Measurements from ENCODE around the gene HARS2. TPM values are rescaled to one million over a fixed set of nuclear protein-coding genes. Genes with fewer than 3 reads are reported as not detected.
A peak's percentile ranks its signal among the peaks of the same experiment; 100 is the strongest.

The HARS2 gene
- total RNA-seq (2021), result 20.2 and 20.5 TPM in 2 replicates
- long read RNA-seq, transcript HARS2-201 (13 exons, 2,510 nt), result major isoform, 112 of 213 reads
- long read RNA-seq, transcript HARS2-215 (12 exons, 2,346 nt), result minor isoform, 23 of 213 reads
- long read RNA-seq, transcript HARS2-219 (14 exons, 2,292 nt), result minor isoform, 15 of 213 reads
- long read RNA-seq, partial matches to known transcripts, result 11 of 213 reads
- long read RNA-seq, other reads (novel, unspliced or antisense), result 49 of 213 reads

- Histone ChIP-seq H3K56ac (ENCODE audit: insufficient read length, low read depth, low read length) (no peak within 1 kb of the TSS), H3K4ac (ENCODE audit: low read depth, low read length) (no peak within 1 kb of the TSS), H3K9me3 (ENCODE audit: control insufficient read depth, low read depth, low read length) (no peaks in the 10 kb centered on the region), H2BK5ac (ENCODE audit: insufficient read length, low read length) (no peak within 1 kb of the TSS), H3T11ph (ENCODE audit: low read length) (no peak within 1 kb of the TSS), H3K79me2 (ENCODE audit: insufficient read depth, low read length) (peaks cover 9% of the 10 kb centered on the region; the same call in 1 of the 2 replicates), H2AFZ (ENCODE audit: low read length) (no peak within 1 kb of the TSS), H2BK20ac (ENCODE audit: low read depth, low read length, poor library complexity, severe bottlenecking) (no peak within 1 kb of the TSS), H3K9ac (ENCODE audit: extremely low read depth, insufficient read length, low read length) (peak within 1 kb of the TSS; percentile 81), H3K27me3 (ENCODE audit: insufficient read depth, low read length) (no peaks in the 10 kb centered on the region), H3K14ac (ENCODE audit: insufficient read depth, low read length) (0 out of 2 replicates have a peak within 1 kb of the TSS, but pooled peaks have one; percentile 49), H3K79me1 (ENCODE audit: insufficient read depth, low read depth, low read length, poor library complexity, severe bottlenecking) (peaks cover 3% of the 10 kb centered on the region), H4K5ac (ENCODE audit: insufficient read length, low read depth, low read length) (no peak within 1 kb of the TSS), H3K23me2 (ENCODE audit: insufficient read length, low read depth, low read length, poor library complexity, severe bottlenecking) (peaks cover 6% of the 10 kb centered on the region), H3K4me2 (ENCODE audit: insufficient read depth, insufficient read length, low read length) (peak within 1 kb of the TSS; percentile 90), H2BK120ac (ENCODE audit: low read depth, low read length, poor library complexity, severe bottlenecking) (no peak within 1 kb of the TSS), H2BK15ac (ENCODE audit: low read depth, low read length) (no peak within 1 kb of the TSS), H4K8ac (replicated peaks; ENCODE audit: insufficient read length, low read depth, low read length) (no peak within 1 kb of the TSS), H3K27ac (ENCODE audit: insufficient read length, low read depth, low read length) (peak within 1 kb of the TSS; percentile 7), H3K4me1 (ENCODE audit: insufficient read depth, low read length) (no peaks in the 10 kb centered on the region), H2AK5ac (ENCODE audit: insufficient read length, low read length) (no peak within 1 kb of the TSS), H2BK12ac (ENCODE audit: insufficient read length, low read depth, low read length) (no peak within 1 kb of the TSS), H4K91ac (ENCODE audit: insufficient read length, low read depth, low read length) (no peak within 1 kb of the TSS), H3K18ac (ENCODE audit: insufficient read length, low read depth, low read length) (peak within 1 kb of the TSS; percentile 22), H3K23ac (ENCODE audit: insufficient read length, low read depth, low read length) (no peak within 1 kb of the TSS), H4K20me1 (ENCODE audit: control insufficient read depth, insufficient read depth, insufficient read length) (no peaks in the 10 kb centered on the region)
- Mint-ChIP-seq H3K4me3 (peak within 1 kb of the TSS; percentile 100), H3K9me3 (no peaks in the 10 kb centered on the region), H3K36me3 (ENCODE audit: insufficient read depth in 1 of 3, low read depth in 3 of 3) (peaks cover 11 to 45% (median 34%) of the 10 kb centered on the region in 3 experiments; a peak in 6 of 7 replicates), H3K4me1 (peaks cover 11 to 18% of the 10 kb centered on the region in 2 experiments), H3K27me3 (ENCODE audit: low read depth) (no peaks in the 10 kb centered on the region), H3K27ac (peak within 1 kb of the TSS; percentile 96 to 98 (median 96))
- no CpG with 5 or more reads among the region's 61 CpGs for WGBS (ENCODE audit: extremely low coverage, insufficient read length, low lambda C conversion rate)
- DNase-seq, result peak; percentile 95
- TF ChIP-seq CTCF (conservative IDR thresholded peaks at IDR 0.05), result no peak
These were observed at the start of gene HARS2, which contains the start of gene HARS1 for GRCh38 chr5:140690941-140691924. Gene HARS2, plus strand, starts transcription at chr5:140691455. Its CDS starts 194 bp downstream, at chr5:140691649. Gene HARS1, minus strand, starts transcription at chr5:140691370. Its CDS starts 66 bp downstream, at chr5:140691304.

Measured in H9 (cell line).